Measurements from ENCODE around the gene TDRD6.

TDRD6 gene

GRCh38 chr6:46748940-46749503, 61.3 kb downstream of the TDRD6 start:
- no peak for DNase-seq

- no peak for DNase-seq
Observed at GRCh38 chr6:46749731-46750130, 62.0 kb downstream of the TDRD6 start.

- no peak for DNase-seq
Observed at GRCh38 chr6:46751658-46752057, 64.0 kb downstream of the TDRD6 start.
